ENCODE measurements around the gene TBC1D8B.

Gene TBC1D8B

GRCh38 chrX:106919932-106920452, 117.5 kb downstream of the TBC1D8B start, which contains the start of gene CLDN2:
Gene CLDN2, plus strand, starts transcription at chrX:106920402. Its CDS starts 7,827 bp downstream, at chrX:106928229.
- no peak within 1 kb of the TSS for H3K9ac ChIP-seq (ENCODE audit: low read depth, low read length)
- no peaks in the 10 kb centered on the region for H3K36me3 ChIP-seq (ENCODE audit: insufficient read depth, low read length)
- WGBS: 0% methylated on average over 2 of the region's 2 CpGs
- H3K9me3 ChIP-seq (ENCODE audit: insufficient read depth, low read depth, low read length): no peaks in the 10 kb centered on the region
- H3K4me3 ChIP-seq (ENCODE audit: low read length): no peak within 1 kb of the TSS
- H3K4me1 ChIP-seq (ENCODE audit: insufficient read depth, low read length): peaks cover 10% of the 10 kb centered on the region; the same call in 1 of the 2 replicates
- no peaks in the 10 kb centered on the region for H3K27me3 ChIP-seq (ENCODE audit: insufficient read depth, low read length)
- peak within 1 kb of the TSS; percentile 16; the same call in 1 of the 2 replicates for H3K27ac ChIP-seq (ENCODE audit: low read depth, low read length)

- Histone ChIP-seq H3K4me1 (ENCODE audit: insufficient read depth, low read length) (peaks cover 10% of the 10 kb centered on the region; the same call in 1 of the 2 replicates), H3K9ac (ENCODE audit: low read depth, low read length) (no peak overlapping the region), H3K36me3 (ENCODE audit: insufficient read depth, low read length) (no peaks in the 10 kb centered on the region), H3K4me3 (ENCODE audit: low read length) (no peak overlapping the region), H3K27me3 (ENCODE audit: insufficient read depth, low read length) (no peaks in the 10 kb centered on the region), H3K9me3 (ENCODE audit: insufficient read depth, low read depth, low read length) (no peaks in the 10 kb centered on the region), H3K27ac (ENCODE audit: low read depth, low read length) (no peak overlapping the region)
- WGBS: 88% methylated on average over 1 of the region's 2 CpGs
Measured at GRCh38 chrX:106921637-106922036, 119.2 kb downstream of the TBC1D8B start.

Measured in HUES64 (cell line).